HepG2 (cell line): ENCODE results near the gene CIAO3. TPM values are rescaled to one million over a fixed set of nuclear protein-coding genes. Genes with fewer than 3 reads are reported as not detected.

Experiments used
- ATAD3A ChIP-seq: sonication (generic); formaldehyde crosslinking; IDR thresholded peaks from 2 replicates; pipeline ENCODE4 v1.4.0; 2020; ENCODE audit warnings: missing genetic modification reagents
- BCL6 ChIP-seq: IDR thresholded peaks from 2 replicates; pipeline ENCODE4 v1.6.1; 2016; ENCODE audit warnings: missing genetic modification reagents, missing compliant biosample characterization
- CSRNP1 ChIP-seq: sonication (generic); formaldehyde crosslinking; IDR thresholded peaks from 2 replicates; pipeline ENCODE4 v1.8.1; 2023; ENCODE audit warnings: mild to moderate bottlenecking, missing genetic modification reagents
- MBNL3 ChIP-seq: fragments of 250-450 bp; sonication (Bioruptor Pico); conservative IDR thresholded peaks from 2 replicates; pipeline ENCODE4 v1.8.0; 2022; ENCODE audit warnings: mild to moderate bottlenecking, inconsistent platforms
- SMAD9 ChIP-seq: sonication (generic); formaldehyde crosslinking; IDR thresholded peaks from 2 replicates; pipeline ENCODE4 v1.5.1; 2020; ENCODE audit warnings: mild to moderate bottlenecking, missing genetic modification reagents
- SNAPC5 ChIP-seq: sonication (generic); formaldehyde crosslinking; IDR thresholded peaks from 2 replicates; pipeline ENCODE4 v1.8.1; 2023; ENCODE audit warnings: mild to moderate bottlenecking, missing genetic modification reagents, borderline replicate concordance
- SOX6 ChIP-seq, 2 experiments: fragments of 450-650 bp in 1 of 2; sonication (generic) in 1 of 2; formaldehyde crosslinking in 1 of 2; IDR thresholded peaks; 2 replicates each; pipeline versions ENCODE4 v1.4.0 to v1.6.1; 2017 to 2020; ENCODE audit warnings: antibody characterized with exemption in 1 of 2, mild to moderate bottlenecking in 1 of 2, missing genetic modification reagents in 1 of 2
- SPEN ChIP-seq: sonication (generic); formaldehyde crosslinking; IDR thresholded peaks from 2 replicates; pipeline ENCODE4 v1.5.1; 2020; ENCODE audit warnings: low read depth, mild to moderate bottlenecking, missing genetic modification reagents
- ZBTB25 ChIP-seq: IDR thresholded peaks from 2 replicates; pipeline ENCODE4 v1.6.1; 2018; ENCODE audit warnings: missing genetic modification reagents
- ZHX1 ChIP-seq: sonication (generic); formaldehyde crosslinking; IDR thresholded peaks from 2 replicates; pipeline ENCODE4 v1.8.1; 2022; ENCODE audit warnings: low read depth, mild to moderate bottlenecking, missing genetic modification reagents
- ZNF136 ChIP-seq: sonication (generic); formaldehyde crosslinking; IDR thresholded peaks from 2 replicates; pipeline ENCODE4 v1.8.1; 2022; ENCODE audit warnings: low read depth, mild to moderate bottlenecking, moderate library complexity, missing genetic modification reagents
- ZNF407 ChIP-seq: sonication (generic); formaldehyde crosslinking; IDR thresholded peaks from one replicate; pipeline ENCODE4 v1.5.1; 2020; ENCODE audit warnings: mild to moderate bottlenecking, missing genetic modification reagents; ENCODE audit errors: not compliant biosample characterization
- polyA plus RNA-seq, 8 experiments: library from polyadenylated mRNA; depleted of rRNA in 3 of 8; stranded (reverse) in 7 of 8; unstranded in 1 of 8; fragments of >200 nt; fragmentation: Illumina TruSeq in 4 of 8; extraction: Trizol in 4 of 8; gene quantifications; 2 replicates each; pipeline versions ENCODE4 v1.2.1 to v1.2.3, GENCODE V29; 2011 to 2016; ENCODE audit warnings: low read depth in 4 of 8, missing spikeins in 1 of 8, mixed read lengths in 1 of 8; ENCODE audit not compliant: insufficient read depth in 1 of 8
- total RNA-seq, 5 experiments: library from RNA; depleted of rRNA; stranded (reverse); fragments of >200 nt; fragmentation: Illumina TruSeq; extraction: Trizol; gene quantifications; 2 replicates each; pipeline ENCODE4 v1.2.3, GENCODE V29; 2016; ENCODE audit warnings: low read depth in 1 of 5

Gene CIAO3
- total and polyA plus RNA-seq, 2 of the 13 experiments (the other 11 are each of a cell fraction or from before 2014, with no cell fraction given): 21.7 to 25.0 TPM

- TF ChIP-seq ZHX1 (CRISPR knock-in tag) (peak; percentile 86; the same call in 1 of the 2 replicates), ZNF136 (CRISPR knock-in tag) (no peak), ZNF407 (CRISPR knock-in tag) (peak; percentile 86), SOX6 (IDR thresholded peaks at IDR 0.05) (no peak), SOX6 (CRISPR knock-in tag; IDR thresholded peaks at IDR 0.05) (peak; percentile 43; the same call in 1 of the 2 replicates), SNAPC5 (CRISPR knock-in tag) (no peak), CSRNP1 (no peak), BCL6 (CRISPR knock-in tag) (no peak), ZBTB25 (CRISPR knock-in tag) (peak; percentile 84), ATAD3A (CRISPR knock-in tag) (no peak), SMAD9 (CRISPR knock-in tag) (no peak), MBNL3 (CRISPR knock-in tag) (no peak), SPEN (CRISPR knock-in tag) (peak; percentile 95)
Observed at GRCh38 chr16:740764-741505, at the start of gene CIAO3 (continued).
